ENCODE results near the gene PGM5. TPM values are rescaled to one million over a fixed set of nuclear protein-coding genes. Genes with fewer than 3 reads are reported as not detected.

PGM5 gene
- total RNA-seq, 1 experiment from 2014 or later = not detected

- intact Hi-C loops (cut with micrococcal nuclease; ENCODE audit: unreplicated experiment) = no loop called here
- no peak overlapping the region for H3K4me3 ChIP-seq (ENCODE audit: low read depth, low read length, poor library complexity, severe bottlenecking)
- no TSS peak for BruUV-seq (replicated peaks)
- no peaks in the 10 kb centered on the region for H3K9me3 ChIP-seq (ENCODE audit: low read depth, low read length, poor library complexity, severe bottlenecking)
- no peak overlapping the region for H3K27ac ChIP-seq (ENCODE audit: low read depth, low read length, poor library complexity, severe bottlenecking)
- no peaks in the 10 kb centered on the region for H3K4me1 ChIP-seq (ENCODE audit: insufficient read depth, low read length, poor library complexity, severe bottlenecking)
- no peak for DNase-seq (ENCODE audit: low spot score)
- TF ChIP-seq EZH2 (IDR thresholded peaks at IDR 0.05; ENCODE audit: borderline replicate concordance, low read depth, low read length, poor library complexity, severe bottlenecking) (no peak), CTCF (conservative IDR thresholded peaks at IDR 0.05; ENCODE audit: low read depth, low read length) (no peak)
- CTCF ChIA-PET = no interaction called here
- POLR2A ChIA-PET (ENCODE audit: low non-redundant PET) = no interaction called here
- peaks cover 16% of the 10 kb centered on the region for H3K27me3 ChIP-seq (replicated peaks; ENCODE audit: insufficient read depth, low read depth, low read length, poor library complexity)
- no peaks in the 10 kb centered on the region for H3K36me3 ChIP-seq (ENCODE audit: insufficient read depth, low read length, poor library complexity, severe bottlenecking)
Observed at GRCh38 chr9:68547417-68547816, 191.0 kb downstream of the PGM5 start.

GRCh38 chr9:68548241-68548640, 191.8 kb downstream of the PGM5 start:
- no peak overlapping the region for H3K4me3 ChIP-seq (ENCODE audit: low read depth, low read length, poor library complexity, severe bottlenecking)
- H3K36me3 ChIP-seq (ENCODE audit: insufficient read depth, low read length, poor library complexity, severe bottlenecking) = no peaks in the 10 kb centered on the region
- H3K27ac ChIP-seq (ENCODE audit: low read depth, low read length, poor library complexity, severe bottlenecking) = no peak overlapping the region
- H3K4me1 ChIP-seq (ENCODE audit: insufficient read depth, low read length, poor library complexity, severe bottlenecking) = no peaks in the 10 kb centered on the region
- CTCF ChIA-PET = no interaction called here
- H3K9me3 ChIP-seq (ENCODE audit: low read depth, low read length, poor library complexity, severe bottlenecking) = no peaks in the 10 kb centered on the region
- no TSS peak for BruUV-seq (replicated peaks)
- peaks cover 16% of the 10 kb centered on the region for H3K27me3 ChIP-seq (replicated peaks; ENCODE audit: insufficient read depth, low read depth, low read length, poor library complexity)
- POLR2A ChIA-PET (ENCODE audit: low non-redundant PET) = no interaction called here
- TF ChIP-seq CTCF (conservative IDR thresholded peaks at IDR 0.05; ENCODE audit: low read depth, low read length) (no peak), EZH2 (IDR thresholded peaks at IDR 0.05; ENCODE audit: borderline replicate concordance, low read depth, low read length, poor library complexity, severe bottlenecking) (no peak)
- DNase-seq (ENCODE audit: low spot score) = no peak
- intact Hi-C loops (cut with micrococcal nuclease; ENCODE audit: unreplicated experiment) = no loop called here

- Histone ChIP-seq H3K4me3 (ENCODE audit: low read depth, low read length, poor library complexity, severe bottlenecking) (no peak overlapping the region), H3K36me3 (ENCODE audit: insufficient read depth, low read length, poor library complexity, severe bottlenecking) (no peaks in the 10 kb centered on the region), H3K27me3 (replicated peaks; ENCODE audit: insufficient read depth, low read depth, low read length, poor library complexity) (peaks cover 13% of the 10 kb centered on the region), H3K4me1 (ENCODE audit: insufficient read depth, low read length, poor library complexity, severe bottlenecking) (no peaks in the 10 kb centered on the region), H3K9me3 (ENCODE audit: low read depth, low read length, poor library complexity, severe bottlenecking) (no peaks in the 10 kb centered on the region), H3K27ac (ENCODE audit: low read depth, low read length, poor library complexity, severe bottlenecking) (no peak overlapping the region)
- POLR2A ChIA-PET (ENCODE audit: low non-redundant PET) = no interaction called here
- no peak for DNase-seq (ENCODE audit: low spot score)
- intact Hi-C loops (cut with micrococcal nuclease; ENCODE audit: unreplicated experiment) = no loop called here
- TF ChIP-seq EZH2 (IDR thresholded peaks at IDR 0.05; ENCODE audit: borderline replicate concordance, low read depth, low read length, poor library complexity, severe bottlenecking) (no peak), CTCF (conservative IDR thresholded peaks at IDR 0.05; ENCODE audit: low read depth, low read length) (no peak)
- CTCF ChIA-PET = no interaction called here
- no TSS peak for BruUV-seq (replicated peaks)
Observed at GRCh38 chr9:68551191-68551590, 194.8 kb downstream of the PGM5 start.

Data from A673 (cell line).